ENCODE data around the gene PARD3. TPM values are rescaled to one million over a fixed set of nuclear protein-coding genes. Genes with fewer than 3 reads are reported as not detected.

The PARD3 gene
- total RNA-seq, 1 donor from 2014 or later, result 0.11 TPM

- H3K27me3 Mint-ChIP-seq, result no peaks in the 10 kb centered on the region
These were observed 295.0 kb downstream of the PARD3 start for GRCh38 chr10:34520084-34520483.

GRCh38 chr10:34514290-34514689 lies 300.8 kb downstream of the PARD3 start:
- no peak overlapping the region for H3K27ac Mint-ChIP-seq
- H3K27me3 Mint-ChIP-seq, result no peaks in the 10 kb centered on the region
- intact Hi-C loops (cut with micrococcal nuclease), result no loop called here
- no peak overlapping the region for H3K4me3 Mint-ChIP-seq
- ChIA-PET CTCF (no interaction called here), POLR2A (no interaction called here)
- no peak for TF ChIP-seq CTCF (IDR thresholded peaks at IDR 0.05)
- no peaks in the 10 kb centered on the region for H3K36me3 Mint-ChIP-seq (ENCODE audit: low read depth)
- DNase-seq (no peak), ATAC-seq (ENCODE audit: low read depth) (no peak)
- no peaks in the 10 kb centered on the region for H3K9me3 Mint-ChIP-seq
- no peaks in the 10 kb centered on the region for H3K4me1 Mint-ChIP-seq

More at GRCh38 chr10:34520084-34520483, 295.0 kb downstream of the PARD3 start:
- ChIA-PET CTCF (no interaction called here), POLR2A (no interaction called here)
- no peak for ATAC-seq (ENCODE audit: low read depth)
- no peak overlapping the region for H3K4me3 Mint-ChIP-seq
- H3K27ac Mint-ChIP-seq, result no peak overlapping the region
- TF ChIP-seq CTCF (IDR thresholded peaks at IDR 0.05), result no peak
- no peaks in the 10 kb centered on the region for H3K36me3 Mint-ChIP-seq (ENCODE audit: low read depth)
- DNase-seq, result no peak
- no peaks in the 10 kb centered on the region for H3K4me1 Mint-ChIP-seq
- intact Hi-C loops (cut with micrococcal nuclease), result no loop called here
- no peaks in the 10 kb centered on the region for H3K9me3 Mint-ChIP-seq

GRCh38 chr10:34513636-34514035 lies 301.5 kb downstream of the PARD3 start:
- Mint-ChIP-seq H3K36me3 (ENCODE audit: low read depth) (no peaks in the 10 kb centered on the region), H3K27ac (no peak overlapping the region), H3K4me1 (no peaks in the 10 kb centered on the region), H3K4me3 (no peak overlapping the region), H3K9me3 (no peaks in the 10 kb centered on the region), H3K27me3 (no peaks in the 10 kb centered on the region)
- ATAC-seq (ENCODE audit: low read depth) (no peak), DNase-seq (no peak)
- no peak for TF ChIP-seq CTCF (IDR thresholded peaks at IDR 0.05)
- intact Hi-C loops (cut with micrococcal nuclease), result no loop called here
- CTCF ChIA-PET, result no interaction called here
- POLR2A ChIA-PET, result no interaction called here

GRCh38 chr10:34507217-34507616 lies 307.9 kb downstream of the PARD3 start:
- no peaks in the 10 kb centered on the region for H3K27me3 Mint-ChIP-seq
- no peaks in the 10 kb centered on the region for H3K9me3 Mint-ChIP-seq
- ATAC-seq (ENCODE audit: low read depth) (no peak), DNase-seq (no peak)
- H3K4me1 Mint-ChIP-seq, result no peaks in the 10 kb centered on the region
- intact Hi-C loops (cut with micrococcal nuclease), result no loop called here
- CTCF ChIA-PET, result no interaction called here
- no peak overlapping the region for H3K4me3 Mint-ChIP-seq
- H3K36me3 Mint-ChIP-seq (ENCODE audit: low read depth), result no peaks in the 10 kb centered on the region
- no peak for TF ChIP-seq CTCF (IDR thresholded peaks at IDR 0.05)
- POLR2A ChIA-PET, result no interaction called here
- no peak overlapping the region for H3K27ac Mint-ChIP-seq

- Mint-ChIP-seq H3K36me3 (ENCODE audit: low read depth) (no peaks in the 10 kb centered on the region), H3K27ac (no peak overlapping the region), H3K27me3 (no peaks in the 10 kb centered on the region), H3K4me3 (no peak overlapping the region), H3K9me3 (no peaks in the 10 kb centered on the region), H3K4me1 (no peaks in the 10 kb centered on the region)
- ATAC-seq (ENCODE audit: low read depth) (no peak), DNase-seq (no peak)
- POLR2A ChIA-PET, result no interaction called here
- intact Hi-C loops (cut with micrococcal nuclease), result no loop called here
- CTCF ChIA-PET, result no interaction called here
- TF ChIP-seq CTCF (IDR thresholded peaks at IDR 0.05), result no peak
These were observed 308.3 kb downstream of the PARD3 start for GRCh38 chr10:34506786-34507185.

Data from activated B cell treated with CpG ODN at 0.5 μM for 24 hours (primary cell).